ENCODE measurements around the gene IPP. TPM values are rescaled to one million over a fixed set of nuclear protein-coding genes. Genes with fewer than 3 reads are reported as not detected.
"Not testable (repeated sequence)": the region's sequence is repeated elsewhere in the genome, so short reads cannot be mapped to it uniquely, and the experiment has no call there.

The IPP gene
- total RNA-seq, 1 experiment from 2014 or later, result 6.3 TPM

GRCh38 chr1:45746922-45747321 lies 3.5 kb downstream of the IPP start:
- no peak for DNase-seq (ENCODE audit: low read depth)

DNA sequence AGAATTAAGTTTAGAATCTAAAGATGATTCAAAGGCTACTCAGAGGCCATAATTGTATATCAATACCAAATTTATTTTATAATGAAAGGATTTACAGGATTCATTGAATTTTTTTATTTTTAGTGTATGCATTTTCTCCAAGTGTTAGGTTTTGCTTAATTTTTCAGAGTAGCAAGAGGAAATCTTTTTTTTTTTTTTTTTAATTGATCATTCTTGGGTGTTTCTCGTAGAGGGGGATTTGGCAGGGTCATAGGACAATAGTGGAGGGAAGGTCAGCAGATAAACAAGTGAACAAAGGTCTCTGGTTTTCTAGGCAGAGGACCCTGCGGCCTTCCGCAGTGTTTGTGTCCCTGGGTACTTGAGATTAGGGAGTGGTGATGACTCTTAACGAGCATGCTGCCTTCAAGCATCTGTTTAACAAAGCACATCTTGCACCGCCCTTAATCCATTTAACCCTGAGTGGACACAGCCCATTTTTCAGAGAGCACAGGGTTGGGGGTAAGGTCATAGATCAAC lies 10.8 kb downstream of the IPP start:
- DNase-seq (ENCODE audit: low read depth), result not testable (repeated sequence)

DNA sequence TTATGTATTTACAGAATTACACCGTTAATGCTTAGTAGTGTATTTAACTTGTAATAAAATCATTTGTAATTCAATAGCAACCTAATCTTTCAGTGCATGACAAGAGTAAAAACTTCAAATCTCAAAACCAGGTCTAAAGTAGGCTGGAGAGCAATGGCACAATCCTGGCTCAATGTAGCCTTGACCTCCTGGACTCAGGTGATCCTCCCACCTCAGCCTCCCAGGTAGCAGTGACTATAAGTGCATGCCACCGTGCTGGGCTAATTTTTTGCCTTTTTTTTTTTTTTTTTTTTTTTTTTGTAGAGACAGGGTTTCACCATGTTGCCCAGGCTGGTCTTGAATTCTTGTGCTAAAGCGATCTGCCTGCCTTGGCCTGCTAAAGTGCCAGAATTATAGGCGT lies 11.3 kb downstream of the IPP start:
- DNase-seq (ENCODE audit: low read depth), result no peak

- DNase-seq (ENCODE audit: low read depth), result no peak
Measured at GRCh38 chr1:45730780-45731319, 19.6 kb downstream of the IPP start.

GRCh38 chr1:45730075-45730779 lies 20.2 kb downstream of the IPP start:
- no peak for DNase-seq (ENCODE audit: low read depth)

- DNase-seq (ENCODE audit: low read depth), result not testable (repeated sequence)
Measured at GRCh38 chr1:45726007-45726406, 24.4 kb downstream of the IPP start.

GRCh38 chr1:45723248-45723930 lies 27.1 kb downstream of the IPP start:
- no peak for DNase-seq (ENCODE audit: low read depth)

DNA sequence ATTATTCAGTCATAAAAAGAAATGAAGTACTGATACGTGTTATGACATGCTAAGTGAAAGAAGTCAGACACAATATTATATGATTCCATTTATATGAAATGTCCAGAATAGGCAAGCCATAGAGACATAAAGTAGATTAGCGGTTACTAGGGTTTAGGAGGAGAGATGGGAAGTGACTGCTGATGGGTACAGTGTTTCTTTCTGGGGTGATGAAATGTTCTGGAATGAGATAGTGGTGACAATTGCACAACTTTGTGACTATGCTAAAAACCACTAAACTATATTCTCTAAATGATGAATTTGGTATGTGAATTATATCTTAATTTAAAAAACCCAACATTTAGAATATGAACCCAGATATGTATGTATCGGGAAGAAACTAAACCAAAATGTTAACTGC lies 27.6 kb downstream of the IPP start:
- no peak for DNase-seq (ENCODE audit: low read depth)

DNA sequence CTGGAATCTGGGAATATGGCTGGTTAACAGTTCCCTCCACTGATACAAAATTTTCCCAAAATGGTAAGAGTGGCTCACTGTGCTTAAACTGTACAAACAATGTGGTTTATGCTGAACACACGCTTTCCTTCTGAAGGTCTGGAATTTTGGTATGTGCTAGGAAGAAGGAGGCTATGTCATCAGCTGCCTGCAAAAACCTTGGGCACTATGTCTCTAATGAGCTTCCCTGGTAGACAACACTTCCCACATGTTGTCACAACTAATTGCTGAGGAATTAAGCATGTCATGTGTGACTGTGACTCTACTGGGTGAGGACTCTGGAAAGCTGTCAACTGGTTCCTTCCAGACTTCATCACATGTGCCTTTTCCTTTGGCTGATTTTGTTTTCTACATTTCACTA lies 29.2 kb downstream of the IPP start:
- no peak for DNase-seq (ENCODE audit: low read depth)

DNA sequence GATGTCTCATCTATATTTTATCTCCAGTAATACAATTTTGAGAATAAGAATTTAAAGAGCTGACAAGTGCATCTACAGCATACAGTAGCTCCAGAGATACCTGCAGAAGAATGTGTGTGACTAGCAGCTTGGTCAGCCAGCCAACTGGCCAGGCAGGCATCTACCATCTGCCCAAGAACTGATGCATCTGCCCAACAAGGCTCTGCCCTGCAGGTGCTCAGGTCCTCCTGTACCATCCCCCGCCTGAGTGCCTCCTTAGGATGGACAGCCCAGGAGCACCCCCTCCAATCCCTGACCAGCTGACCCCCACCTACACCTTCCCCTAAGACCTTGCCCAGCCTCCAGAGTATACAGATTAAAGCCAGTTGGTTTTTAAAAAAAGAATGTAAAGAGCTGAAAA lies 32.2 kb downstream of the IPP start:
- no peak for DNase-seq (ENCODE audit: low read depth)

DNA sequence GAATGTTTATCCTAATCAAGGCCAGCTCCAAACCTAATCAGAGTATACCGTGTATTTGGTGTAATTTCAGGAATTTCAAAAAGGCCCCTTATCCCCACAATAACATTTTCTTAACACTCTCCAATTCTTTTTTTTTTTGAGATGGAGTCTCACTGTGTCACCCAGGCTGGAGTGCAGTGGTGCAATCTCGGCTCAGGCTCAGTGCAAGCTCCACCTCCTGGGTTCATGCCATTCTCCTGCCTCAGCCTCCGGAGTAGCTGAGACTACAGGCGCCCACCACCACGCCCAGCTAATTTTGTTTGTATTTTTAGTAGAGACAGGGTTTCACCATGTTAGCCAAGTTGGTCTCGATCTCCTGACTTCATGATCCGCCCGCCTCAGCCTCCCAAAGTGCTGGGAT lies 33.1 kb downstream of the IPP start:
- peak; percentile 23 for DNase-seq (ENCODE audit: low read depth)

DNA sequence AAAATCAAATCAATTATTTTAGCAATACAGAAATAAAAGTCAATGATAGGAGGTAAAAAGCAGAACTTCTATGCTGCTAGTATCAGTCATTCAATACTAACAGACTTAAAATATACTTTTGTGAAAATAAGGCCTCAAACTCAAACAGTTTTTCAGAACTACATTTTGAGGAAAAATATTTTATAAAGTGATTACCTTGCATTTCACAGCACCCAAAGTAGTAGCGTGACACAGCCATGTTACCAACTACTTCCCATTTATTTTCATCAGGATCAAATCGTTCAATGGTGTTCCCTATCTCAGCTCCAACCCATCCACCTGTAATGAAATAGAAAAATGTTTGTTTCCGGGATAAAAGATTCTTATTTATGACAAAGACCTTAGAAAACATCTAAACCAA lies 33.8 kb downstream of the IPP start:
- no peak for DNase-seq (ENCODE audit: low read depth)

GRCh38 chr1:45713711-45714110 lies 36.7 kb downstream of the IPP start:
- DNase-seq (ENCODE audit: low read depth), result no peak

DNA sequence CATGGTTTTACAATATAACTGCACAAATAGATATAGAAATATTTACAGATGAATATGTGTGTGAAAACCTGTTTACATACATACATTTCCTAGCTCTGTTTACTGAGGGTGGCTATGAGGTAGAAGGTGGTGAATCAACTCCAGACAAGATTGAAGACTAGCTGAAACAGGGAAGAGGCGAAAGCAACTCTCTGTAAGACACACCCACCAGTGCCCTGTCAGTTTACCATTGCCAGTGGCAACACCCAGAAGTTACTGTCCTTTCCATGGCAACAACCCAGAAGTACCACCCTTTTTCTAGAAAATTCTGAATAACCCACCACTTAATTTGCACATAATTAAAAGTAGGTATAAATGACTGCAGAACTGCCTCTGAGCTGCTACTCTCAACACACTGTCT lies 45.8 kb downstream of the IPP start:
- no peak for DNase-seq (ENCODE audit: low read depth)

DNA sequence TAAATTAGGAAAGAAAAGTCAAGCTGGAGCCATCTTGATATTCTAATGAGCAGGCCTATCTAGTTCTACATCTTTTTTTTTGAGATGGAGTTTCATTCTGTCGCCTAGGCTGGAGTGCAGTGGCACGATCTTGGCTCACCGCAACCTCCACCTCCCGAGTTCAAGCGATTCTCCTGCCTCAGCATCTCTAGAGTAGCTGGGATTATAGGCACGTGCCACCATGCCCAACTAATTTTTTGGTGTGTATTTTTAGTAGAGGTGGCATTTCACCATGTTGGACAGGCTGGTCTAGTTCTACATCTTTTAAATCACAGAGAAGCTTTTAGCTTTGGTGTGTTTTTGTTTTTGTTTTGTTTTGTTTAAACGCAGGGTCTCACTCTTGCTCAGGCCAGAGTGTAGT lies 55.6 kb downstream of the IPP start:
- DNase-seq (ENCODE audit: low read depth), result no peak

DNA sequence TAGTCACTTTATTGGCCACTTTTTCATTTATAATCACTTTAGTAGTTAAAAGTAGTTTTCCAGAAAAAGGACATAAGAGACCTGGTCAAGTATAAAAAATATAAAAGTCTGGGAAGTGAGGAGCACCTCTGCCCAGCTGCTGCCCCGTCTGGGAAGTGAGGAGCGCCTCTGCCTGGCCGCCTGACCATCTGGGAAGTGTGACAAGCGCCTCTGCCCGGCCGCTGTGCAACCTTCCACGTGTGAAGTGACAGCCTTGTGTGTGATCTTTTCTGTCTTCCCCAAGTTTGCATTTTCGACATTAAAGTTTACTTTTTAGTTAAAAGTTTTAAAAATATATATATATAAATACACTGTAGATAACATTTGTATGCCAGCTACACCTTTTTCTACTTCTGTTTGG lies 56.6 kb downstream of the IPP start:
- not testable (repeated sequence) for DNase-seq (ENCODE audit: low read depth)

GRCh38 chr1:45687754-45688740 lies 62.4 kb downstream of the IPP start, which contains the start of gene TMEM69:
TMEM69 (plus strand) TSS chr1:45688181; CDS start chr1:45691069, 2,888 bp downstream.
- peak; percentile 84 for DNase-seq (ENCODE audit: low read depth)

DNA sequence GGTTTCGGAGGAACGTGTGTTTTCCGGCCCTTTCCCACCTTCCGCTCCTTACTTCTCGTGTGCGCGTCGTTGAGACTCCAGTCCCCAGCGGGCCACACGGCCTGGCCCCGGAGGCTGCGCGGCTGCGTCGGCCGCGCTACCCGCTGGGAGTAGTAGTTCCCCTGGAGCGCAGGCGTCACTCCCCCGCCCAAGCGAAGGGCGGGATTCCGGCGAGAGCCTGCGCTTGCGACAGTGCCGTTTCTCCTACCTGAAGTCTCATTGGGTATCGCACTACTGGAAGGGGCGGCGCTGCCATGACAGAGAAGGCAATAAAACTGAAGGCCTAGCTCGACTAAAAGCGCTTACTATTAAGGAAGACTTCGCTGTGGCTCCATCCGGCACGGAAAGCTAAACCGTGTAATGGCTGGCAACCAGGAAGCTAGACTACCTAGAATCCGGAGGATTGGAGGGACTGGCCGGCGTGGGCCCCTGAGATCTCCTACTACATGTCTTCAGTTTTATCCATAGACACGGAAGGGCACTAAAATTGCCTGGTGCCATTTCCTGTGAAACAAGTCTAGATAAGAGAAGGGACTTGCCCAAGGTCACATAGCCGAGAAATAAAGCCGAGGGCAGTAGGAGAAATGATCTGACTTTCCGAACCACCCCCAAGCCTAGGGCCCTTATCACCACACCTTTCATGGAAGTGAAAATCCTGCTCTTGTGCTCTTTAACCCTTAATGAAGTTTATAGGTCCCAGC lies 63.3 kb downstream of the IPP start:
- DNase-seq (ENCODE audit: low read depth), result peak; percentile 99

- DNase-seq (ENCODE audit: low read depth), result peak; percentile 95
Measured at GRCh38 chr1:45686288-45687013, 64.0 kb downstream of the IPP start, which contains the start of gene GPBP1L1. GPBP1L1 (minus strand) TSS chr1:45686533; CDS start chr1:45659087, 27,446 bp downstream.

DNA sequence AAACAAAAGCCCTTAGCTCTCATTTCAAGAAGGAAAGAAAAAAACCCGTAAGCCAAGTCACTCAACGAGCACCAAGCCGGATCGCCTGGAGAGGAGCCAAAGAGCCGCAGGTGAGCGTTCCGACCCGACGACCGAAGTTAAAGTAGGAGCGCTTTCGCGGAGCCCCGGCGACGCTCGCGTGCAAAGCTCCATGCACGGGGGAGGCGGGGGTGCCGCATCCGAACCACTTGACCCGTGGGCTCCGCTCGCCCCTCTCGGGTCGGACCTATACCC lies 64.5 kb downstream of the IPP start:
- DNase-seq (ENCODE audit: low read depth), result no peak

All from HT1080 (cell line).